Cardiac fibroblast (primary cell): Measurements from ENCODE around the gene CSPG4.

Source experiments
- DNase-seq, 2 donors: peaks; one replicate each; pipeline versions ENCODE4 v3.0.0 to v3.0.0-alpha.2; 2010; ENCODE audit warnings: low read depth in 2 of 2
- H3K4me3 ChIP-seq, 2 donors: replicated peaks in 1 of 2; 1 replicate in 1 of 2; 2 replicates in 1 of 2; pipeline ENCODE4 v1.5.1; 2011; ENCODE audit warnings: low read depth in 2 of 2, low read length in 2 of 2, mild to moderate bottlenecking in 2 of 2, moderate library complexity in 1 of 2
- CTCF ChIP-seq: IDR thresholded peaks from one replicate; pipeline ENCODE4 v1.5.1; 2011; ENCODE audit warnings: low read depth, mild to moderate bottlenecking, low read length, inconsistent platforms

The CSPG4 gene

GRCh38 chr15:75659928-75660645, 52.6 kb downstream of the CSPG4 start:
- H3K4me3 ChIP-seq, result no peak overlapping the region
- DNase-seq, result no peak
- TF ChIP-seq CTCF, result no peak

GRCh38 chr15:75659141-75659771, 53.4 kb downstream of the CSPG4 start:
- no peak for DNase-seq
- TF ChIP-seq CTCF, result no peak
- H3K4me3 ChIP-seq, result no peak overlapping the region

- H3K4me3 ChIP-seq, result no peak overlapping the region
- TF ChIP-seq CTCF, result no peak
- DNase-seq, result no peak
Observed at GRCh38 chr15:75656813-75657212, 55.8 kb downstream of the CSPG4 start.

- no peak for TF ChIP-seq CTCF
- H3K4me3 ChIP-seq, result no peak overlapping the region
- DNase-seq, result no peak
Observed at GRCh38 chr15:75656331-75656730, 56.3 kb downstream of the CSPG4 start.

GRCh38 chr15:75655931-75656330, 56.7 kb downstream of the CSPG4 start:
- TF ChIP-seq CTCF, result no peak
- no peak overlapping the region for H3K4me3 ChIP-seq
- DNase-seq, result no peak

- H3K4me3 ChIP-seq, result no peak overlapping the region
- TF ChIP-seq CTCF, result no peak
- DNase-seq, result no peak
Observed at GRCh38 chr15:75654201-75654907, 58.3 kb downstream of the CSPG4 start.
